ENCODE data around the gene TNNT1. TPM values are rescaled to one million over a fixed set of nuclear protein-coding genes. Genes with fewer than 3 reads are reported as not detected.

The TNNT1 gene
- total RNA-seq, 4 donors from 2014 or later: 4.4 TPM; not detected in 3

DNA sequence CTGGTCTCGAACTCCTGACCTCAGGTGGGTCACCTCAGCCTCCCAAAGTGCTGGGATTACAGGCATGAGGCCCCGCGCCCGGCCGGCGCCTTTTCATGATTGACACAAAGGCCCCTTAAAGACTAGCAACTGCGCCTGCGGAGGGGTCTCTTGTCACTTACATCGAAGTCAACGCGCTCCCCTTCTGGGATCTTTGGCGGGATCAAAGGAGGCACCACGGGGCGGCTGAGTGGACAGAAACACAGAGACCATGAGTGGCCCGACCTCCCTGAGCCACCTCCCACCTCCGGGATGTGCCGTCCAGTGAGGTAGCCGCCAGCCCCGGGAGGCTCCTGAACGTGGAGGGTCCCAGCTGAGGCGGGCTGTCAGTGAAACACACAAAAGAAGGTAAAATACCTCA is 7.3 kb downstream of the TNNT1 start:
- Histone ChIP-seq H3K4me1 (peaks cover 0 to 21% (median 5%) of the 10 kb centered on the region in 3 donors), H3K27ac (no peak overlapping the region), H3K4me3 (no peak overlapping the region), H3K9me3 (no peaks in the 10 kb centered on the region), H3K36me3 (no peaks in the 10 kb centered on the region), H3K27me3 (peaks cover 100% of the 10 kb centered on the region)
- WGBS, 2 donors (ENCODE audit: low coverage in 1 of 2): 40% methylated on average over 4 of the region's 21 CpGs; no CpG with 5 or more reads in 1 of the 2 donors
- no peak for ATAC-seq
- TF ChIP-seq EP300 (IDR thresholded peaks at IDR 0.05) (no peak), POLR2AphosphoS5 (IDR thresholded peaks at IDR 0.05) (no peak), POLR2A (IDR thresholded peaks at IDR 0.05) (no peak), CTCF (IDR thresholded peaks at IDR 0.05) (no peak)

- TF ChIP-seq CTCF (IDR thresholded peaks at IDR 0.05) (no peak), EP300 (IDR thresholded peaks at IDR 0.05) (no peak), POLR2AphosphoS5 (IDR thresholded peaks at IDR 0.05) (no peak), POLR2A (IDR thresholded peaks at IDR 0.05) (no peak)
- Histone ChIP-seq H3K27me3 (peaks cover 94% of the 10 kb centered on the region), H3K4me3 (no peak overlapping the region), H3K4me1 (peaks cover 0 to 7% (median 0%) of the 10 kb centered on the region in 3 donors), H3K36me3 (no peaks in the 10 kb centered on the region), H3K9me3 (no peaks in the 10 kb centered on the region), H3K27ac (no peak overlapping the region)
- 43 to 46% methylated on average over 7 to 9 of the region's 9 CpGs for WGBS, 2 donors (ENCODE audit: low coverage in 1 of 2)
- no peak for ATAC-seq
Measured at GRCh38 chr19:55137915-55138314, 11.1 kb downstream of the TNNT1 start.

GRCh38 chr19:55136399-55137102 is 12.5 kb downstream of the TNNT1 start:
- ATAC-seq: no peak
- H3K4me3 ChIP-seq: no peak overlapping the region
- 62 to 100% methylated on average over 1 to 3 of the region's 17 CpGs for WGBS, 2 donors (ENCODE audit: low coverage in 1 of 2)
- H3K4me1 ChIP-seq: peaks cover 0 to 7% (median 0%) of the 10 kb centered on the region in 3 donors
- peaks cover 92% of the 10 kb centered on the region for H3K27me3 ChIP-seq
- H3K9me3 ChIP-seq: no peaks in the 10 kb centered on the region
- TF ChIP-seq CTCF (IDR thresholded peaks at IDR 0.05): no peak
- no peak for TF ChIP-seq POLR2A (IDR thresholded peaks at IDR 0.05)
- TF ChIP-seq POLR2AphosphoS5 (IDR thresholded peaks at IDR 0.05): no peak
- TF ChIP-seq EP300 (IDR thresholded peaks at IDR 0.05): no peak
- H3K27ac ChIP-seq: no peak overlapping the region
- no peaks in the 10 kb centered on the region for H3K36me3 ChIP-seq

- Histone ChIP-seq H3K36me3 (no peaks in the 10 kb centered on the region), H3K27ac (no peak overlapping the region), H3K4me3 (no peak overlapping the region), H3K9me3 (no peaks in the 10 kb centered on the region), H3K27me3 (peaks cover 92% of the 10 kb centered on the region), H3K4me1 (no peaks in the 10 kb centered on the region)
- 13 to 25% methylated on average over 1 of the region's 3 CpGs for WGBS, 2 donors (ENCODE audit: low coverage in 1 of 2)
- TF ChIP-seq POLR2A (IDR thresholded peaks at IDR 0.05) (no peak), POLR2AphosphoS5 (IDR thresholded peaks at IDR 0.05) (no peak)
- ATAC-seq: no peak
Measured at GRCh38 chr19:55134736-55135135, 14.3 kb downstream of the TNNT1 start.

- Histone ChIP-seq H3K27ac (no peak overlapping the region), H3K4me1 (no peaks in the 10 kb centered on the region), H3K36me3 (no peaks in the 10 kb centered on the region), H3K9me3 (no peaks in the 10 kb centered on the region), H3K27me3 (peaks cover 88% of the 10 kb centered on the region), H3K4me3 (no peak overlapping the region)
- ATAC-seq: no peak
- 42 to 49% methylated on average over 6 to 9 of the region's 25 CpGs for WGBS, 2 donors (ENCODE audit: low coverage in 1 of 2)
- no peak for TF ChIP-seq EP300 (IDR thresholded peaks at IDR 0.05)
- TF ChIP-seq POLR2A (IDR thresholded peaks at IDR 0.05): no peak
- no peak for TF ChIP-seq CTCF (IDR thresholded peaks at IDR 0.05)
- no peak for TF ChIP-seq POLR2AphosphoS5 (IDR thresholded peaks at IDR 0.05)
Measured at GRCh38 chr19:55133639-55134444, 15.2 kb downstream of the TNNT1 start.
